Renal cortex interstitium (tissue), 11 donors: ENCODE measurements around the gene EIF1. TPM values are rescaled to one million over a fixed set of nuclear protein-coding genes. Genes with fewer than 3 reads are reported as not detected.
"Not testable (repeated sequence)": the region's sequence is repeated elsewhere in the genome, so short reads cannot be mapped to it uniquely, and the experiment has no call there.

ENCODE experiments used
- DNase-seq, 11 donors: peaks; one replicate each; pipeline ENCODE4 v3.0.0-alpha.2; 2013; ENCODE audit warnings: low read depth in 9 of 11, low spot score in 4 of 11; ENCODE audit errors: extremely low read depth in 1 of 11
- polyA plus RNA-seq, 3 donors: library from polyadenylated mRNA; unstranded; fragments of 120-200 nt; gene quantifications; one replicate each; pipeline ENCODE4 v1.2.1, GENCODE V29; 2013; ENCODE audit not compliant: insufficient read length in 3 of 3

Gene EIF1
- polyA plus RNA-seq, 3 donors, result 706 to 791 (median 745) TPM

DNA sequence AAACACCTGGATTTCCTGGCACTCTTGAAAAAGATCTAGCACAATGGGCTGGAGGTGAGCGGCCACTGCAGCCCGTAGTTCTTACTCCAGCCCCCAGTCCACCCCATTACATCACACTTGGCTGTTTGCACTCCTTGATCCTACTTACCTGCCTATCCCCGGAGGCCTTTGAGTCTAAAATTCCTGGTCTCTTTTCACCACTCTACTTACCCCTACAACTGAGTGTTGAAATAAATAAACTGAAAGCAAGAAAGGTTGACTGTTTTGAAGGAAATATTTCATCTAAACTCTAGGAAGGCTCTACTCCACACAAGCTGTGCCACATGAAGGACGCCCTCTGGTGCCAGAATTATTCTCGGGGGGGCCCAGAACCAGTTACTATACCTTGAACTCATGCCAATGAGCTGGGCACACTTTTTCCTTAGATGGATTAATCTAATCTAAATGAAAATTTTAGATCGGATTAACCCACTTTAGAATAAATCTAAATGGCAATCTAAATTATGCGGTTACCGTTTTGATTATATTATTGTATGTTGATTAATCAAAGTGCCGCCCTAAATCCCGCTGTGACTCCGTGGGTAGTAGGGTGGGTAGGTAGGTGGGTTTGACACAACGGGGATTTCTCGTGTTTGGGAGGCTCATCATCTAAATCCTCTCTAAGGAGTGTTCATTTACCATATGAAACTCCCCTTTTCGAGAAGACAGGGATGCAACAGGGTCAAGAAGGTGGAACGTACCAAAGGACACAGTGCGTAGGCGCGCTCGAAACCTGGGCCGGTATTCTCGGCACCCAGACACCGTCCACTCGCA lies 651 bp upstream of the EIF1 start:
- DNase-seq, result peak in 2 of 11 donors; percentile 28 to 32

DNA sequence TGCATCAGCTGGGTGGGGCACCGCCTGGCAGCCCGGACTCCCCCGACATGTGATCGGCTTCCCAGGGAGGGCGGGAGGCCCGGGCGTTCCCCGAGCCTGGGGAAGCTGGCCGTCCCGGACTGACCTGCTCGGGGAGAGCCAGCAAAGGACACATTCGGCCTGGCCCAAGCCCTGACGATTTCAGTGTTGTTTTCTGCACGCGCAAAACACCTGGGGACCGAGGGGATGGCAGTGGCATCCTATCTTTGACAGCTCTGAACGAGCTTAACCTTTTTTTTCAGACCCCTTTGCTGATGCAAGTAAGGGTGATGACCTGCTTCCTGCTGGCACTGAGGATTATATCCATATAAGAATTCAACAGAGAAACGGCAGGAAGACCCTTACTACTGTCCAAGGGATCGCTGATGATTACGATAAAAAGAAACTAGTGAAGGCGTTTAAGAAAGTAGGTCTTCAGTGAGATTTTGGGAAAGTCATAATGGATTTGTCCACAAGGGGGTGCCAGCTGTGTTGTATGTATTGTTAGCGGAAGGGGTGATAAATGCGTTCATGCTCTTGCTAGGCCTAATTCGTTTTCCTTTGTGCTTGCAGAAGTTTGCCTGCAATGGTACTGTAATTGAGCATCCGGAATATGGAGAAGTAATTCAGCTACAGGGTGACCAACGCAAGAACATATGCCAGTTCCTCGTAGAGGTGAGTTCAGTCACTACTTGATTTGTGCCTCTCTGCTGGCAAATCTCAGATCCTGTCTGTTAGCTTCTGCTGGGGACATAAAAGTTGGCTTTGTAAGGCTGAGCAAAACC lies 1.0 kb downstream of the EIF1 start:
- peak in 3 of 11 donors; percentile 48 to 57 (median 50) for DNase-seq

DNA sequence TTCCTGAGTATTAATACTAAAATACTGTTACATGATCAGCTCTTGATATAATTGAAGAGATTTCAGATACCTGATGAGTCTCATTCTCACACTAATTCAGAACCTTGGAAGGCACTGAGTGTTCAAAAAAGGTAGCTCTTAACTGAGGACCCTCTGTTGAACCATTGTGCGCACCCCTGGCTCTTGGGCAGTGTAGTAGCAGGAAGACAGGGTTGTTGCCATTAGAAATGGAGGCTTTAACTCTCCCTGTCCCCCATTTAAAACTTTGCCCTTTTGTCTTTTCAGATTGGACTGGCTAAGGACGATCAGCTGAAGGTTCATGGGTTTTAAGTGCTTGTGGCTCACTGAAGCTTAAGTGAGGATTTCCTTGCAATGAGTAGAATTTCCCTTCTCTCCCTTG lies 1.8 kb downstream of the EIF1 start:
- DNase-seq, result no peak

DNA sequence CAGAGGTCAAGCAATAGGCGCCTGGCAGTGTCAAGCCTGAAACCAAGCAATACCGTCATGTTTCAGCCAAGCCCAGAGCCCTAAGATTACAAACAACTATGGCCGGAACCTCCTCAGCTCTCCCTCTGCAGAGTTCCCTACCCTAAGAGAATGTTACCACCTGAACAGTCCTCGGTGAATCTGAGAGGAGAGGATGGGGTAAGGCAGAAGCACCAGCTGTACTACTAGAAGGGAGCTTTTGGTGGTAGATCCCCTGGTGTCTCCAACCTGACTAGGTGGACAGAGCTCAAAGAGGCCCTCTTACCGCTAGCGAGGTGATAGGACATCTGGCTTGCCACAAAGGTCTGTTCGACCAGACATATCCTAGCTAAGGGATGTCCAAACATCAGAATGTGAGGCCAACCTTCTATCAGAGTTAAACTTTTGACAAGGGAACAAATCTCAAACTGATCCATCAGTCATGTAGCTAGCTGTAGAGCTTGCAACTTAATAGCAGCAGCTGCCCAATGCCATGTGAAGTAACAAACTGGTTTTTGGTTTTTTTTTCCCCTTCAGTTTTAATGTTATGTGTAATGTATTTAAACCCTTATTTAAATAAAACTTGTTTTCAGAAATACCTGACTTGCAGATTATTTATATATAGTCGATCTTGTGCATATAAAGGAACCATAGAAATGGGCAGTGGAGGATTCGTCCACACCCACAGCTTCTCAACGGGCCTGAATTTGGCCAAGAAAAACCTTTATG lies 2.5 kb downstream of the EIF1 start:
- no peak for DNase-seq

DNA sequence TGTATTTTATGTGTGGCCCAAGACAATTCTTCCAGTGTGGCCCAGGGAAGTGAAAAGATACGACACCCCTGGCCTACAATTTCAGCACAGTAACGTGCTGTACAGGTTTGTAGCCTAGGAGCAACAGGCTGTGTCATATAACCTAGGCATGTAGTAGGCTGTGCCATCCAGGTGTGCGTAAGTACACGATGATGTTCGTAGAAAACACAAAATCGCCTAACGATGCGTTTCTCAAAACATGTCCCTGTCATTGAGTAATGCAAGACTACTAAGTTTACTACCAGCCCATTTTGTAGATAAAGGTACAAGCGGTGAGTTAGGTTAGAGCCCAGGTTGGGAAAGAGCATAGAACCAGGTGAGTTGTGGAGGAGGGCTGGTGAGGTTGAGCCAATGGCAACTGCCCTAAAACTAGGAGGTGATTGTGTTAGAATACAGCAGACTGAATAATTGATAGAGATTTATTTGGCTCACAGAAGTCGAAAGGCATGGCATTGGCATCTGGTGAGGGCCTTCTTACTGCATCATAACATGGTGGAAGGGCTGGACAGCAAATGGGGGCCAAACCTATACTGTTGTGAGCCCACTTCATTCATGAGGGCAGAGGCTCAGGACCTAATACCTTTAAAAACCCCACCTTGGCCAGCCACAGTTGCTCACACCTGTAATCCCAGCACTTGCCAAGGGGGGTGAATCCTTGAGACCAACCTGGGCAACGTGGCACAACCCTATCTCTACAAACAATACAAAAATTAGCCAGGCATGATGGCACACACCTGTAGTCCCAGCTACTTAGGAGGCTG lies 4.2 kb downstream of the EIF1 start:
- DNase-seq, result no peak

DNA sequence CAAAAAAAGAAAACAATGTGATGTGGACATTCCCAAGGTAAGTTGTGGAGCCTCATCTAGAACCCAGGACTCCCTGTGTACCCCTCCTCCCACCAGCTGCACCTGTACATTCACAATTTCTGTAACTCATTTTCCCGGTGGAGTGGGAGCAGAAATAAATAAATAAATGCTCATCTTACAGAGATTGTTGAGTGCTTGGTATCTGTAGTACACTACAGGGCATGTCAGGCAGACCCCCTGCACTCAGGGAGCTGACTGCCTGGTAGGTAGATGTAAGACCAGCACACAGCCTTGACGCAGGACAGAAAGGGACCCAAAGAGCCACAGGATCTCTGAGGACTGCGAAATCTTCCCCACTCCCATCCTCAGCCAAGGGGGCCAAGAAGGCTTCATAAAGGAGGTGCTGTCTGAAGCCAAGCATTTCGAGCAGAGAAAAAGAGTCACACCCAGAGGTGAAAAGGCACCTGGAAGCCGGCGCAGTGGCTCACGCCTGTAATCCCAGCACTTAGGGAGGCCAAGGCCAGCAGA lies 6.5 kb downstream of the EIF1 start:
- no peak for DNase-seq

DNA sequence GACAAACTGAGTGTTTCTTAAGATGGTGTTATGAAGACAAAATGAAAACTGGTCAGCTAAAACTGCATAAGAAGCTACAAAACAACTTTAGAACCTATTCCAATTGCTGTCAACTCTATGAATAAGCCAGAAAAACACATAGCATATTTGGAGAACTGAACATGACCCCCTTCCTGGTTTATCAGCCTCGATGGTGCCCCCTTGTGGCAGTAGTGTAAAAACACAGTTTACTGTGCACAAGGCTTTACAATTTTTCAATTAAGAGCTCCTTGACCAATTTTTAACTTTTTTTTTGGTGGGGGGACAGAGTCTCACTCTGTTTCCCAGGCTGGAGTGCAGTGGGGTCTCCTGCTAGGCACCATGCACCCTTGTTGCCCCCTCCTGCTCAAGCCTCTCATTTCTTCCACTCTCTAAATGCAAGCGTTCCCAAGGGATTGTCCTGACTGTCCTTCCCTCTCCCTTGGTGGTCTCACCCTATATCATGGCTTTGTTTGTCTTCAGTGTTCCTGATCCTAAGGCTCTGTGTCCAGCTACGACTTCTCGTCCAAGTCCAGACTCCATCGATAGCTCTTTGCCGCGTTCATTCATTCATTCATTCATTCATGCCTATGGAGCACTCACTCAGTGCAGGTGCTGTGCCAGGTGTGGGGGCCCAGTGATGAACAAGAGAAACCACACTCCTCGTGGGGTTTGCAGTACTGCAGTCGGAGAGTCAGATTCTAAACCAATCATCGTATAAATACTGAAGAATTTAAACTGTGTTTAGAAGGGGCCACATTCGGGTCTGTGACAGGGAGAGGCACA lies 7.5 kb downstream of the EIF1 start:
- peak in 8 of 11 donors; percentile 49 to 88 (median 62) for DNase-seq

DNA sequence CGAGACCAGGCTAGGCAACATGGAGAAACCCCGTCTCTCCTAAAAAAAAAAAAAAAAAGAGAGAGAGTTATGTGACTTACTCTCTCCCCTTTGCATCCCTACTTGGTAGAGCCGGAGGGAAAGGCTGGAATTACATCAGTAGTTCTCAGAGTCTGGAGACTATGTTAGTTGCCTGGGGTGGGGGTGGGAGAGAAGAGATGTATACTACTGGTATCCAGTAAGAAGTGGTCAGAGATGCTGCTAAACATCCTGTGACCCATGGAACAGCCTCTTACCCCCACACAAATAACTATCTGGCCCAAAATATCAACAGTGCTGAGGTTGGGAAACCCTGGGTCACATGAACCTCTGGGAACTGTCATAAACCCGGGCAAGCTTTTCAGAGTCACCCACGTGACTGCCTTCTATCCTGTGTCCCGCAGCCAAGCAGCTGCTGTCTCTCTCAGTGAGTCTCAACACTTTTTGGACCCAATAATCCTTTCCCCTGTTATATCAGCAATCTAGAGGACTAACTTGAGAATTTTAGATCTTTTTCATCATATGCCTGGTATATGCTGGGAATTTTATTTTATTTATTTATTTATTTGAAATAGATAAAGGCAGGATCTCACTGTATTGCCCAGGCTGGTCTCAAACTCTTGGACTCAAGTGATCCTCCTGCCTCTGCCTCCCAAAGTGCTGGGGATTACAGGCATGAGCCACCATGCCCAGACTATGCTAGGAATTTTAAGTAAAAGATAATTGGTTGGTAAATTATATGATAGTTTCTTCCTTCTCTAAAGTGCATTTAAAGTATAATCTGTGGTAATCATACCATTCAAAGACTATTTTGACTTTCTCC lies 8.7 kb downstream of the EIF1 start:
- DNase-seq, result peak in 1 of 11 donors; percentile 23

DNA sequence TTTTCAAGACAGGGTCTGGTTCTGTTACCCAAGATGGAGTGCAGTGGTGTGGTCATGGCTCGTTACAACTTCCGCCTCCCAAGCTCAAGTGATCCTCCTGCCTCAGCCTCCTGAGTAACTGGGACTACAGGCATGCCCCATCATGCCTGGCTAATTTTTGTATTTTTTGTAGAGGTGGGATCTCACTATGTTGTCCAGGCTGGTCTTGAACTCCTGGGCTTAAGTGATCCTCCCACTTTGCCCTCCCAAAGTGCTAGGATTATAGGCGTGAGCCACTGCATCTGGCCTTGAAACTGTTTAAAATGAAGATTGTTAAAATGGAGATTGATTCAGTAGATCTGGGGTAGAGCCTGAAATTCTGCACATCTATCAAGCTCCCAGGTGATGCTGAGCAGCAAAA lies 12.2 kb downstream of the EIF1 start:
- DNase-seq, result not testable (repeated sequence)

DNA sequence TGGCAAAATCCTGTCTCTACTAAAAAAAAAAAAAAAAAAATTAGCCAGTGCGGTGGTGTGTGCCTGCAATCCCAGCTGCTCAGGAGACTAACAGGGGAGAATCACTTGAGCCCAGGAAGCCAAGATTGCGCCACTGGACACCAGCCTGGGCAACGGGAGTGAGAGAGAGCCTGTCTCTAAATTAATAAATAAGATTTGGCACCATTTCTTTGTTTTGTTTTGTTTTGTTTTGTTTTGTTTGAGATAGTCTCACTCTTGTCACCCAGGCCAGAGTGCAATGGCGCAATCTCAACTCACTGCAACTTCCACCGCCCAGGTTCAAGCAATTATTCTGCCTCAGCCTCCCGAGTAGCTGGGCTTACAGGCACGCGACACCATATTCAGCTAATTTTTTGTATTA lies 14.0 kb downstream of the EIF1 start:
- no peak for DNase-seq

DNA sequence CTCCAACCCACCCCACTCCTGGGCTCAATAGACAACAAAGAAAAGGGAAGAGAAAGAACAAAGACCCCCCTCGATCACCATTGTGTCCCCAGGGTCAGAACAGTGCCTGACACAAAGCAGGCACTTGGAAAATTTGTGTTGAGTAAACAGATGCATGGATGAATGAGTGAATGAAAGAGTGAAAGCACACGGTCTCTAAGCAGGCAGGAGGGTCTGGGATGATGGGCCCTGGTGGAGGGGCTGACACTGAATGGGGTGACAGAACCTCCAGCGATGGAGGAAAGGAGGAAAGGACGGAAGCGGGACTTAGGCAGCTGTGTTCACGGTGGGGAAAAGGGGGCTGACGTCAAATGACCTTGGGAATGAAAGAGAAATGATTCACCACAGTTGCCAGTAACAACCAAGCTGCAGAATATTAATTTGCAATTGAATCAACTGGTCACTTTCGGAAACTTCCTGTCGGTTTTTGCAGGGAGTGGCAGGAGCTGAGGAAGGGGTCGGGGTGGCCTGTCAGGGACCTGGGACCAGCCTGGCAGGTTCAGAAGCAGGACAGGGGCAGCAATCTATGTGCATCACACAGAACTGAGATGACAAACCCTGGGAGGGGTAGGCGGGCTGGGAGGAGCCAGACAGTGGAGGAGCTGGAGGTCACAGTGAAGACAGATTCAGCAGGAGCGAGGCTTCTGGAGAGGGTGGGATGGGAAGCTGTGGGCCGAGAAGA lies 16.7 kb downstream of the EIF1 start:
- DNase-seq, result no peak

DNA sequence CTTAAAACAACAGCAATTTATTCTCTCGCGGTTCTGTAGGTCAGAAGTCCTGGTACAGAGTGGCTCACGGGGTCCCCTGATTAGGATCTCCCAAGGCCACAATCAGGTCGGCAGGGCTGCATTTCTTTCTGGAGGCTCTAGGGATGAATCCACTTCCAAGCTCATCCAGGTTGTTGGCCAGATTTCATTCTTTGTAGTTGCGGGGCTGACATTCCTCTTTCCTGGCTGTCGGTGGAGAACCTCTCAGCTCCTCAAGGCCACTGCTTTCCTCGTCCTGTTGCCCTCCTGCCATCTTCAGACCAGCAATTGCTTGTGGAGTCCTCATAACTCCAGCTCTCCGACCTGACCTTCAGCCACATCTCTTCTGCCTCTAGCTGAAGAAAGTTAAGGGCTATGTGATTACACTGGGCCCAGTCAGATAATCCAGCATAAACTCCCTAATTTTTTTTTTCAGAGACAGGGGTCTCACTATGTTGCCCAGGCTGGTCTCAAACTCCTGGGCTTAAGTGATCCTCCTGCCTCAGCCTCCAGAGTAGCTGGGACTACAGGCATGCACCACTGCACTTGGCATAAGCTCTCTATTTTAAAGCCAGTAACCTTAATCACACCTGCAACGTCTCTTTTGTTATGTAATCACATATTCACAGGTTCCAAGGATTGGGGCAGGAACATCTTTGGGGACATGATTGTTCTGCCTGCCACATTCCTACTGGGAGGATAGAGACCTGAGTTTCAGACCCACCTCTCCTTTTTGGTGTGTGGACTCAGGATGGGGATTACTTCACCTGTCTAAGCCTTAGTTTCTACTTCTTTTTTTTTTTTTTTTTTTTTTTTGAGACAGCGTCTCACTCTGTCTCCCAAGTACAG lies 19.4 kb downstream of the EIF1 start:
- DNase-seq, result no peak

DNA sequence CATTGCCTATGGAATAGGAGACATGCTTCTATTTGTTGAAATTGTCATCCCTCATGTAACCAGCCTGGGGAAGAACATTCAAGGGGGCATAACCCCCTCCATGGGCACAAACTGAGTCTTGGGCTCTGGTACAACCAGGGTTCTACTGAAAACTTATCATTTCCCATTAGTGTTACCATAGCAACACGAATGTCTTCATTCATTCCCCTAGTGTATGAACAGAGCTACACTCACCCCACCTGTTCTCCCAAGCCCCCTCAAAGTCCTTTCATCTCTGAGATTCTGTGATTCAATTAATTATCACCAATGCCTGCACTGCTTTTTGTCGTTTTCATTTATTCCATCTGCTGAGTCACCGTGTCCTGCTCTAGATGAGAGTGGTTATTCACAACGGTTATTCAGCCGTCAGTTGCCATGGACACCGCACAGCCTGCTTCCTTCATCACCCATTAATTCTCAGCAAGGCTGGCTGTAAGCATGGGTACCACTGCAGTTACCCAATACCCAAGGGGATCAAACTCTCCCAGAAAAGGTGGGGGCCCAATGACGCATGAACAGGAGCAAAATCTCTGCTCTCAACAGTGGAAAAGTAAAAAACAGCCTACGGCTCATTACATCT lies 21.9 kb downstream of the EIF1 start:
- no peak for DNase-seq

DNA sequence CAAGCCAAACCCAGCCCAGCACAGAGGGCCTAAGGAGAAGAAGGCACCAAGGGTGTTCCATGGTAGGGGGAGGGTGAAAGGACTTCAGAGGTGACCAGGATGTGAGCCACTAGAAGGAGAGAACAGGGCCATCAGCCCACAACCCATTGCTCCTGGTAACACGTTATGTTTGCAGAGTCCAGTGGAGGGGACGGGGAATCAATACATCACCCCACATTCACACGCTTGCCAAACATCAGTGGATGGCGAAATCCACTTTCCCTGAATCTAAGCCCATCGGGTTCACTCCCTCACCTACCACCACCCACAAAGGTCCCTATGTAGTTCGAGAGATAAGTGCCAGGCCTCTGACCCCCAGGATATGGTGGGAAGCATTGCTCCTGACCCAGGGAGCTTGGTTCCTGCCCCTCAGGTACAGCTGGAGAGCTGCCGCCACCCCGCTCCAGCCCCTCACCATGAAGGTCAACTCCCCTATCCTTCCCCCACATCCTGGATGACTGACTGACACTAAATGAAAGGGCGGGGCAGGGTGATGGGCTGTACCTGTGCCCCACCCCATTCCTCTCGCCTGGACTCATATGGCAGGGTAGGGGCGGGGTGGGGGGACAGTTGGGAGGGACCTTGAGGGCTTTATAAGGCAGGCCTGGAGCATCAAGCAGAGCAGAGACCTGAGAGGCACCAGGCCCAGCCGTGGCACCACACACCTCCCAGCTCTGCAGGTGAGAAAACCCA lies 23.1 kb downstream of the EIF1 start, which contains the start of gene GAST:
TSS of gene GAST (plus strand) at position 663 of the 732 bp plus-strand sequence. CDS start 3,106 bp downstream, outside the sequence.
- no peak for DNase-seq
